Esophagus squamous epithelium (tissue), 4 donors: ENCODE data around the gene GAMT.

ENCODE experiments used
- CTCF ChIP-seq, 6 experiments: fragments of 450-650 bp in 4 of 6; fragments of 200-600 bp in 2 of 6; sonication (generic) in 2 of 6; IDR thresholded peaks; one replicate each; pipeline ENCODE4 v1.5.1; 2016 to 2019; ENCODE audit warnings: antibody characterized with exemption in 6 of 6, mild to moderate bottlenecking in 4 of 6, moderate library complexity in 4 of 6
- POLR2A ChIP-seq, 4 donors: fragments of 450-650 bp; IDR thresholded peaks; one replicate each; pipeline ENCODE4 v1.6.1; 2017; ENCODE audit warnings: antibody characterized with exemption in 4 of 4, mild to moderate bottlenecking in 4 of 4, moderate library complexity in 3 of 4

GRCh38 chr19:1402411-1403070 is 1.2 kb upstream of the GAMT start:
- TF ChIP-seq CTCF (IDR thresholded peaks at IDR 0.05), result no peak
- TF ChIP-seq POLR2A (IDR thresholded peaks at IDR 0.05), result no peak
